ENCODE data around the gene ALDH3B1. TPM values are rescaled to one million over a fixed set of nuclear protein-coding genes. Genes with fewer than 3 reads are reported as not detected.

ALDH3B1 gene
- polyA plus RNA-seq, 3 donors = 79.8 to 89.1 (median 86.7) TPM

DNA sequence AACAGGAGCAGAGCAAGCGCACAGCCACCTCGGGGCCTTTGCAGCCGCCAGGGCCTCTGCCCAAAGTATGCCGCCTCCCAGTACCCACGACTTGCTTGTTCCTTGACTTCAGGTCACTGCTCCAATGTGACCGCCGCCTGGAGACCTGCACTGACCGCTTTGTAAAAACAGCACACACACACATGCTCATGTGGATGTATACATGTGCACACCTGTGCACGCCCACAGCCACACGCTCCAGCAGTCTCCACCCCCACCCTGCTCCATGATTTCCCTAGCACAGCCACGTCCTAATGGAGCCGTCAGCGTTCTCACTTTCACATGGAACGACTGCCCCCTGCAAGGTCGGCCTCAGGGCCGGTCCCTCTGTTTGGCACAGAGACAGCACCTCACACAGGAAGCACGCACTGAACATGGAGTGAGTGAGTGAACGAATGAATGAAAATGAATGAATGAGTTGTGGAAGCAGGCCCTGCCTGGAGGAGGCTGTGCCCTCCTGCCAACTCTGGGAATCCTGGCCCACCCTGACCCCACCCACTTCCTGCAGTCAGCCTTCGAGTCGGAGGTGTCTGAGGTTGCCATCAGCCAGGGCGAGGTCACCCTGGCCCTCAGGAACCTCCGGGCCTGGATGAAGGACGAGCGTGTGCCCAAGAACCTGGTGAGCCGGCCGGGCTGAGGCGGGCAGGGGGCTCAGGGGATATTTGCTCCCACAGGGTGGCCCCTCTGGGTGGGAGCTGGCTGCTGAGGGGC, 8.0 kb downstream of the ALDH3B1 start:
- DNase-seq = no peak
- H3K9me3 Mint-ChIP-seq = no peaks in the 10 kb centered on the region
- peaks cover 25% of the 10 kb centered on the region for H3K79me2 ChIP-seq (ENCODE audit: insufficient read depth, low read length)
- peaks cover 0 to 3% (median 2%) of the 10 kb centered on the region in 3 donors for H3K27me3 Mint-ChIP-seq (ENCODE audit: low read depth in 3 of 3)
- H3K27ac ChIP-seq (ENCODE audit: low read depth in 1 of 2, low read length in 2 of 2) = no peak overlapping the region
- no peak overlapping the region for H2AFZ ChIP-seq (ENCODE audit: insufficient read depth, low read depth, low read length, poor library complexity, severe bottlenecking)
- no peak for TF ChIP-seq CTCF (IDR thresholded peaks at IDR 0.05)
- H3K4me3 ChIP-seq (replicated peaks in 1 of 3; ENCODE audit: low read depth in 2 of 3, low read length in 3 of 3) = no peak overlapping the region
- H3K9me3 ChIP-seq (replicated peaks in 1 of 2; ENCODE audit: control insufficient read depth in 1 of 2, insufficient read depth in 1 of 2, low read length in 2 of 2) = no peaks in the 10 kb centered on the region
- intact Hi-C loops (cut with micrococcal nuclease) = no loop called here
- H3K4me3 Mint-ChIP-seq = no peak overlapping the region
- peaks cover 60 to 89% of the 10 kb centered on the region in 2 donors for H3K36me3 Mint-ChIP-seq
- H3K27me3 ChIP-seq (ENCODE audit: control insufficient read depth in 2 of 2, insufficient read depth in 2 of 2, low read length in 2 of 2) = no peaks in the 10 kb centered on the region
- no peak overlapping the region for H3K9ac ChIP-seq (ENCODE audit: insufficient read depth, low read length, poor library complexity, severe bottlenecking)
- H3K4me1 ChIP-seq (ENCODE audit: control insufficient read depth in 1 of 2, insufficient read depth in 2 of 2, low read length in 2 of 2) = peaks cover 19 to 21% of the 10 kb centered on the region in 2 donors
- peaks cover 55 to 82% of the 10 kb centered on the region in 2 donors for H3K36me3 ChIP-seq (replicated peaks in 1 of 2; ENCODE audit: control insufficient read depth in 1 of 2, insufficient read depth in 2 of 2, low read length in 2 of 2)
- H3K4me1 Mint-ChIP-seq = peaks cover 25% of the 10 kb centered on the region
- H4K20me1 ChIP-seq (ENCODE audit: insufficient read depth, low read length) = peaks cover 72% of the 10 kb centered on the region
- peak overlapping the region in 2 of 7 donors; percentile 67 to 76 for H3K27ac Mint-ChIP-seq
- no peak overlapping the region for H3K4me2 ChIP-seq (replicated peaks; ENCODE audit: extremely low read depth, low read length, poor library complexity, severe bottlenecking)
- 87% methylated on average over 24 of the region's 27 CpGs for WGBS (ENCODE audit: insufficient coverage)

GRCh38 chr11:68018730-68019190, 8.6 kb downstream of the ALDH3B1 start:
- peaks cover 68% of the 10 kb centered on the region for H4K20me1 ChIP-seq (ENCODE audit: insufficient read depth, low read length)
- no peak overlapping the region for H3K4me2 ChIP-seq (replicated peaks; ENCODE audit: extremely low read depth, low read length, poor library complexity, severe bottlenecking)
- Mint-ChIP-seq H3K4me1 (peaks cover 19% of the 10 kb centered on the region), H3K27me3 (ENCODE audit: low read depth in 3 of 3) (peaks cover 0 to 3% (median 2%) of the 10 kb centered on the region in 3 donors), H3K27ac (peak overlapping the region in 2 of 7 donors; percentile 42 to 58), H3K9me3 (no peaks in the 10 kb centered on the region), H3K4me3 (no peak overlapping the region), H3K36me3 (peaks cover 57 to 89% of the 10 kb centered on the region in 2 donors)
- peaks cover 19% of the 10 kb centered on the region for H3K79me2 ChIP-seq (ENCODE audit: insufficient read depth, low read length)
- H3K36me3 ChIP-seq (replicated peaks in 1 of 2; ENCODE audit: control insufficient read depth in 1 of 2, insufficient read depth in 2 of 2, low read length in 2 of 2) = peaks cover 59 to 83% of the 10 kb centered on the region in 2 donors
- WGBS (ENCODE audit: insufficient coverage) = 98% methylated on average over 17 of the region's 18 CpGs
- DNase-seq = no peak
- H2AFZ ChIP-seq (ENCODE audit: insufficient read depth, low read depth, low read length, poor library complexity, severe bottlenecking) = no peak overlapping the region
- H3K9me3 ChIP-seq (replicated peaks in 1 of 2; ENCODE audit: control insufficient read depth in 1 of 2, insufficient read depth in 1 of 2, low read length in 2 of 2) = no peaks in the 10 kb centered on the region
- H3K27ac ChIP-seq (ENCODE audit: low read depth in 1 of 2, low read length in 2 of 2) = no peak overlapping the region
- H3K9ac ChIP-seq (ENCODE audit: insufficient read depth, low read length, poor library complexity, severe bottlenecking) = no peak overlapping the region
- no peak for TF ChIP-seq CTCF (IDR thresholded peaks at IDR 0.05)
- intact Hi-C loops (cut with micrococcal nuclease) = no loop called here
- no peak overlapping the region for H3K4me3 ChIP-seq (replicated peaks in 1 of 3; ENCODE audit: low read depth in 2 of 3, low read length in 3 of 3)
- H3K27me3 ChIP-seq (ENCODE audit: control insufficient read depth in 2 of 2, insufficient read depth in 2 of 2, low read length in 2 of 2) = no peaks in the 10 kb centered on the region
- H3K4me1 ChIP-seq (ENCODE audit: control insufficient read depth in 1 of 2, insufficient read depth in 2 of 2, low read length in 2 of 2) = peaks cover 13 to 15% of the 10 kb centered on the region in 2 donors

All from CD14-positive monocyte (primary cell).